Activated CD8-positive, alpha-beta memory T cell treated with anti-CD3 and anti-CD28 coated beads for 4 hours (primary cell): ENCODE results near the gene SPRED2.

Experiments
- DNase-seq, 2 donors: peaks; one replicate each; pipeline ENCODE4 v3.0.0-alpha.2; 2020; ENCODE audit warnings: low read depth in 2 of 2

Gene SPRED2, protein sequence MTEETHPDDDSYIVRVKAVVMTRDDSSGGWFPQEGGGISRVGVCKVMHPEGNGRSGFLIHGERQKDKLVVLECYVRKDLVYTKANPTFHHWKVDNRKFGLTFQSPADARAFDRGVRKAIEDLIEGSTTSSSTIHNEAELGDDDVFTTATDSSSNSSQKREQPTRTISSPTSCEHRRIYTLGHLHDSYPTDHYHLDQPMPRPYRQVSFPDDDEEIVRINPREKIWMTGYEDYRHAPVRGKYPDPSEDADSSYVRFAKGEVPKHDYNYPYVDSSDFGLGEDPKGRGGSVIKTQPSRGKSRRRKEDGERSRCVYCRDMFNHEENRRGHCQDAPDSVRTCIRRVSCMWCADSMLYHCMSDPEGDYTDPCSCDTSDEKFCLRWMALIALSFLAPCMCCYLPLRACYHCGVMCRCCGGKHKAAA

DNA sequence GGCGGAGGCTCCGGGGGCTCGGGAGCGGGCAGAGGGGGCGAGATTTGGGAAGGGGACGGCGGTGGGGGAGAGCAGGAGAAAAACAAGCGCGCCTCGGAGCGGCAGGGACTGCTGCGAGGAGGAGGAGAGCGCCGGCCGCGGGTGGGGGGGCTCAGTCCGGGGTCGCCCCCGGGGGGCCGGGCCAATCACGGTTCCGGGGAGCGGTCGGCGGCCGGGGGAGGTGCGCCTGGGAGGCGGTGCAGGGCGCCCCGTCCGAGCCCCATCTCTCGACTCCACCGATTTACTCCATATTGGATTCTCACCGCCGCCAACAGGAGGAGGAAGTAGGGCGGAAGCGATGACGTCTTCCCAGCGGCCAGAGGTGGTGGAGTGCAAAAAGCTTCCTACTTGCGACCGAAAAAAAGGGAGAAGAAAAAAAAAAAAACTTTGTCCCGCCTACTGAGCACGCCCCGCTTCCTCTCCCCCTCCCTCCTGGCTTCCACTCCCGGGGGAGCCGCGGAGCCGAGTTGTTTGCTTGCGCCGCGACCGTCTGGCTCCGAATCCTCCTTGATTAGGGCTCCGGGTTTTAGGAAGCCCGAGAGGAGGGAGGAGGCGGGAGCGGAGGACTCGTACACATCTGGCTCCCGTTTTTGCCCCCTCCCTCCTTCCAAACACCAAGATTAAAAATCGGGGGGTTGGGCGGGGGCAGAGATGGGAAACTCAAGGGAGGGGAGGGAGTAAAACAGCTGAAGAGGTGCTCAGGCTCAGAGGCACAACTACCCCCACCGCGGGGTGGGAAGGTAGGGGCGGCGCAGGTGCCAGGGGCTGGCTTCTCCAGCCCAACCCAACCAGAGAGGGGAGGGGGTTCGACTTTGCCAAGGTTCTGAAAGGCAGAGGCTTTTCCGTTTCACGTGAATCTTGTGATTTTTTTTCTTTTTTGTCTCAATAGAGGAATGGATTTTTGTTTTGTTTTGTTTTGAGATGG is at the start of gene SPRED2:
SPRED2 (minus strand) TSS at position 373 of the 964 bp plus-strand sequence. CDS start 612 bp downstream, outside the sequence.
- DNase-seq: no peak

GRCh38 chr2:65481961-65482360 is 49.6 kb upstream of the SPRED2 start:
- no peak for DNase-seq

GRCh38 chr2:65479524-65479923 is 47.1 kb upstream of the SPRED2 start:
- no peak for DNase-seq

- DNase-seq: no peak
These were observed 46.2 kb upstream of the SPRED2 start for GRCh38 chr2:65478498-65479135.

- no peak for DNase-seq
These were observed 45.2 kb upstream of the SPRED2 start for GRCh38 chr2:65477590-65477989.

- DNase-seq: no peak
These were observed 44.4 kb upstream of the SPRED2 start for GRCh38 chr2:65476778-65477177.

DNA sequence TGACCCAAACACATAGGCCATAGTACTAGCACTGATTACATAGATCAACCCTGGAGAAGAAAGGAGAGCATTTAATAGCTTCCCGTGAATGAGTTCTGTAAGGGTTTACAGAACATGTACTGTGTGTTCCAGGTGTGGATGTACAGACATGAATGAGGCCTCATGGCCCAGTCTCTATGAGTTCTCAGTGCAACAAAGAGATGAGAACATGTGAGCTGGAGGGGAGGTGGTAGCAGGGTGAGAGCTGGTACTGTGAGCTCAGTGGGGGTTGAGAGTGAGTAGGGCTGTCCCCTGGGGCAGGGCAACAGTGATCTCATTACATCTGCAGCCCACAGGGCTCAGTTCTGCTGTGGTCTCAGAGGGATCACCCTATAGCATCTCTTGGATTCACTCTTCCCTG is 42.6 kb upstream of the SPRED2 start:
- DNase-seq: no peak

- no peak for DNase-seq
These were observed 40.6 kb upstream of the SPRED2 start for GRCh38 chr2:65473045-65473444.

DNA sequence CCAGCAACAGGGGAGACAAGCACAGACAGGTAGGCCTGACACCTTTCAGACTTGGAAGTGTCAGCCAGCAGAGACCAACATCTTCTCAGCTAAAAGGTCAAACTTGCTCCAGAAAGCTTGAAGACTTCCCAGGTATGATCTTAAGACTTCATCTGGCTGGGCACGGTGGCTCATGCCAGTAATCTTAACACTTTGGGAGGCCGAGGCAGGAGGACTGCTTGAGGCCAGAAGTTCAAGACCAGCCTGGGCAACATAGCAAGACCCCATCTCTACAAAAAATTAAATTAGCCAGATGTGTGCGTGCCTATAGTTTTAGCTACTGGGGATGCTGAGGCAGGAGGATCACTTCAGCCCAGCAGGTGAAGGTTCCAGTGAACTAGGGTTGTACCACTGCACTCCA is 39.0 kb upstream of the SPRED2 start:
- no peak for DNase-seq

DNA sequence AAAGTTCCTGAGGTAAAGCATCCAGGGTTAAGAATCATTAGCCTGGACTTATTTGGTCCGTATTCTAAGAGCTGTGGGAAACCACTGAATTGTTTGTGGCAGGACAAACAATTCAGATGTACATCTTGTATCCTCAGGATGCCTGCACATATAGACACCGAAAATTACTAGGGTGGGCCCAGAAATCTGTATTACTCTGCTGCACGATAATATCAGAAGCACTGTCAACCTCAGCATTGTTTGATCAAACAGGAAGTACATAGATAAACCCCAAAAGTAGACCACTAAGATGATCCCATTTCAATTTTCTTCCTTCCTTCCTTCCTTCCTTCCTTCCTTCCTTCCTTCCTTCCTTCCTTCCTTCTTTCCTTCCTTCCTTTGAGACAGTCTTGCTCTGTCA is 34.2 kb upstream of the SPRED2 start:
- DNase-seq: no peak

- no peak for DNase-seq
These were observed 33.5 kb upstream of the SPRED2 start for GRCh38 chr2:65465857-65466256.

GRCh38 chr2:65465124-65465523 is 32.7 kb upstream of the SPRED2 start:
- DNase-seq: no peak

DNA sequence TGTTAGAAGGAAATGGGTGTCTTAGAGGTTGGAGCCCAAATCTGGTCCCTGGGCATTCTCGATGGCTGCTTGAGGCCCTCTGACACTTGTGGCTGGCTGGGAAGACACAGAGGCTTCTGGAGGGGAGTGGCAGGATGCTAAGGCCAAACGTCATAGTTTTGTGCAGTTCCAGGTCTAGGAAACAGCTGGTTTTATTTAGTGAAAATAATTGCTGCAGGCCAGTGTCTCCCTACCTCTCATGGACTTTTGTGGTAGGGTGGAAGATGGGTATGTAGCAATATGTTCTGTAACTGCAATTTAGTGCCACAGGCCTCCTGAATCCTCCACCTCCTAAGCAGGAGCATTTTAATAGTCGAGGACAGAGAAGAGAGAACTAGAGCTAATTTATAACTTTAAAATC is 32.2 kb upstream of the SPRED2 start:
- no peak for DNase-seq

- no peak for DNase-seq
These were observed 26.6 kb upstream of the SPRED2 start for GRCh38 chr2:65458999-65459398.

DNA sequence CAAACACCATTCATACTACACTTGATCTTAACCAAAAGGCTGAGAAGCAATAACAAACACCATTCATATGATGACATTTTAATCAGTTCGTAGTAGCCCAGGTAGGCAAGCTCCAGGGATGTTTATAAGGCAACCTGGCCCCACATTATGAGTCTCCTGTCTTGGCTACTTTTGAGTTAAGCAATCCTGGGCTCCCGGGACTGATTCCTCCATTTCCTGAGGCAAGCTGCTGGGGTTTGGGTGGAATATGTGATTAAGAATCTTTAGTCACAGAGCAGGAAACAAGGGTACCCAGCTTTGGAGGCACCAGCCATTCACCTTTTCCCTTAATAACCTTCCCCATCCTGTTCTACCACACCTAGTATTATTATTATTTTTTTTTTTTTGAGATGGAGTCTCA is 24.5 kb upstream of the SPRED2 start:
- DNase-seq: no peak

DNA sequence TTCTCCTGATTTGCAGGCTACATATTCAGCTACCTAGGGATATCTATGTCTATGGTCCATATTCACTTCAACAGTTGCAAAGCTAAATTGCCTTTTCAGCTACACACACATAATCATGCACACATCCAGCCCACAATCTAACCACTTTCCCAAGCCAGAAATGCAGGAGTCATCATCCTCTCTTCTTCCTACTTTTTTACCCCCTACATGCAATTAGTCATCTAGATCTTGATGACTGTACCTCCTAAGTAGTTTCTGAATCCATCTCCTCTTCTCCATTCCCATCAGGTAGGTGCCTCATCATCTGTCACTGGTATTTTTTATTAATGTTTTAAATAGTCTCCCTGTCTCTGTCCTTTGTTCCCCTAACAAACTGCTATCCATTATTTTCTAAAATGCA is 23.7 kb upstream of the SPRED2 start:
- no peak for DNase-seq

DNA sequence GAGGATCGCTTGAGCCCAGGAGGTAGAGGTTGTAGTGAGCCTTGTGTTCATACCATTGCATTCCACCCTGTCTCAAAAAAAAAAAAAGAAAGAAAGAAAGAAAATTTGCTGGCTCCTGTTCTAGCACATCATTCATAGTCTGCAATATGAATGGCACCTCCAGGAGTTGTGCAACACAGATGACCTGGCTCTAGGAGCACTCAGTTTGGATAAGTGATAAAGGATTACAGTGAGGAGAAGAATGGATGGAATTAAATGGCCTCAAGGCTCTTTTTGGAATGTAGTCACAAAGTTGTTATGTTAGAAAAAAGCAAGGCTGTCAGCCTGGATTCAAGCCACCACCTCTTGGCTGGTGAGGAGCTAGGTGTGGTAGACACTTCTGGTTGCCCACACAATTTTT is 21.5 kb upstream of the SPRED2 start:
- no peak for DNase-seq

GRCh38 chr2:65452150-65452895 is 19.9 kb upstream of the SPRED2 start:
- DNase-seq: no peak

DNA sequence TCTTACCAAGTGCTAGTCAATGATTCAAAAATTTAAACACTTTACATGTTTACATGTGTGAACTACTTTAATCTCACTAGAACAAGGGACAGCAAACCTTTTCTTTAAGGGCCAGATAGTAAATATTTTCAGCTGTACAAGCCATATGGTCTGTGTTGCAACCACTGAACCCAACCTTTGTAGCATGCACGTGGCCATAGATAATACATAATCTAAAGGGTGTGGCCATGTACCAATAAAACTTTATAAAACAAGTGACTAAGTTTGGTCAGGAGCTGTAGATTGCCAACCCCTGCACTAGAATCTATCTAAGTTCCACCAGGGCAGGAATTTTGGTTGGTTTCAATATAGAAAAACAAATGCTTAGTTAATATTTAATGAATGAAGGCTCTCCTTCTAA is 18.4 kb upstream of the SPRED2 start:
- no peak for DNase-seq

- DNase-seq: no peak
These were observed 18.0 kb upstream of the SPRED2 start for GRCh38 chr2:65450393-65450792.

DNA sequence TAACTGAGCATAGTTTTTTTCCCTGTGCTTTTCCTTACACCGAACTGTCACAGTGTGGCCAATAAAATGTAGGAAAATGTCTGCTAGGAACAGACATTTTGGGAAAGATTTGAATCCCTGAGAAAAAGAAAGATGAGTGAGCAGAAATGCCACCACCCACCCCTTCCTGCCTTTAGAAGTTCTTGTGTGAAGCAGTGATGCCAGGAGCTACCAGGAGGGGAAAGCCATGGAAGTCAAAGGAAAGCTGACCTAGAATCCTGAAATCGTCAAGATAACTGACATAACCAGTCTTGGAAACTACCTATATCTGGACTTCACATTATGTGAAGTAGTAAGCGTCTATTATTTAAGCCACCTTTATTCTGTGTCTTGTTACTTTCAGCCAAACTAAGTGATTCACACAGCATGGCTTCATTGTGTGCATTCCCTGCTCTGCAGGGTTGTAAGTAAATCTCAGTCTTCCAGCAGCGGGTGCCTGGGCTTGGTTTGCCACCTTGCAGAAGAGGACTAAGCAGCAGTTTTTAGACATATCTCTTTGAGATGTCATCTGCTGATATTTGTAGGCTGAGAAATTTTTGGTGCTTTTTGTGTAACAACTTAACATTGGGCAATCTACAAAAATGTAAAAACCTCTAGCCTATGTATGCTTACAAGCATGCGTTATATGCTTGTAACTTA is 11.2 kb upstream of the SPRED2 start:
- no peak for DNase-seq
